Anterior cingulate cortex (tissue), 58 donors: ENCODE results near the gene DMTF1.

Source experiments
- DNase-seq, 58 donors: peaks; one replicate each; lab custom pipeline; 2025; lab: John Stamatoyannopoulos, UW

The DMTF1 gene

DNA sequence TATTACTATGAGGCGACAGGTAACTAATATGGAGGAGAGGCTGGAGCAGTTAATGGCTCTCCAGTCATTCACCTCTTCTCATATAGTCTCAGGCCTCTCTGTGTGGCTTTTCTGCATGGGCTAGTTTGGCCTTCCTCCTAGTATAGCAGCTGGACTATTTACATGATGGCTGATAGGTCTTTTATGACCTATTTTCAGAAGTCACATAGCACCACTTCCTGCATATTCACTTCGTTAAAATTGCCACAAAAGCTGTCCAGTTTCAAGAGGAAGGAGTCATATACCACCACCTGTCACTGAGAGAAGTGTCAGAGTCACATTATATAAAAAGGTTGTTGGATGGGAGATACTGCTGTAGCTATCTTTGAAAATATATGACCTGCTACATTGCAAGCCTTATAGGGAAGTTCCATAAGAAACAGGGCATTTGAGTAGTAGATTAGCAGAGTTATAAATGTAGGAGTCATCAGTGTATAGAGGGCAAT is 8.0 kb upstream of the DMTF1 start:
- no peak for DNase-seq

GRCh38 chr7:87146740-87147386 is 5.4 kb upstream of the DMTF1 start:
- peak in 1 of 58 donors; percentile 0 for DNase-seq

- no peak for DNase-seq
Measured at GRCh38 chr7:87147500-87147899, 4.8 kb upstream of the DMTF1 start.

- peak in 1 of 58 donors; percentile 40 for DNase-seq
Measured at GRCh38 chr7:87148332-87148955, 3.8 kb upstream of the DMTF1 start.

- no peak for DNase-seq
Measured at GRCh38 chr7:87151002-87151728, 1.1 kb upstream of the DMTF1 start.

- DNase-seq, result no peak
Measured at GRCh38 chr7:87151729-87152111, 533 bp upstream of the DMTF1 start.

GRCh38 chr7:87152897-87153641 is 816 bp downstream of the DMTF1 start:
- DNase-seq, result peak in 30 of 58 donors; percentile 4 to 54 (median 28)

DNA sequence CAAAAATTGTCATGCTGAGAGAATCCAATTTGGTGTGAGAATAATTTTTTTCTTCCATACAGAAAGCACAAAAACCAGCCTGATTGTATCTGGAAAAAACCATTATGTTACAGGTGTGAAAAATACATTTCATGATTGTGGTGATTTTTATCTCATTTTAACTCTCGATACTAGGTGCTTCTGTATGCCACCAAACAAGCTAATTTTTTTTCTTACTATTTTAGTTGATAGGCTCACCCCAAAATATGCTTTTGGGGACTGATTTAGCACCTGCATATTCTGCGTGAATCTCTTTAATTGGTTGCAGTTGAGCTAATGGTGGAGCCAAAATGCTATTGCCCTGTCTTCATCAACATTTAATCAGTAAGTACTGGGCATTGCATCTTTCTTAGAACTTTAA is 1.9 kb downstream of the DMTF1 start:
- no peak for DNase-seq

GRCh38 chr7:87154569-87154968 is 2.3 kb downstream of the DMTF1 start:
- DNase-seq, result no peak

DNA sequence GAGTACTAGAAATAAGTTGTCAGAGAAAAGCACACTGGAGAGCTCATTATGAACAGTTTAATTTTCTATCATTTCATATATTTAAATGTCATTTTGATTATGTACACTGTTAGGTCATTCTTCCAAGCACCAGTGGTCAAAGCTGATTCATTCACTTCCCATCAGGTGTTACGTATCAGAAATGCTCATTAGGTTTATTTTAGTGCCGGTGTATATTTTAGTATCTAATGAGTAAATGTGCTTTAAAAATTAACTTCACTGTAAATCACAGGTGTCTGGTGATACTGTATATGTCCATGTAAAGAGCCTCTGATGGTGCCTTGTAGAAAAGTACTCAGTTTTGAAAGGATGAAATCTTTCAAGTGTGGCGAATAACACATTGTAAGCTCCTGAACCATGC is 3.5 kb downstream of the DMTF1 start:
- DNase-seq, result no peak

GRCh38 chr7:87156709-87157108 is 4.5 kb downstream of the DMTF1 start:
- no peak for DNase-seq

- DNase-seq, result no peak
Measured at GRCh38 chr7:87159538-87159937, 7.3 kb downstream of the DMTF1 start.

- no peak for DNase-seq
Measured at GRCh38 chr7:87164433-87164832, 12.2 kb downstream of the DMTF1 start.

DNA sequence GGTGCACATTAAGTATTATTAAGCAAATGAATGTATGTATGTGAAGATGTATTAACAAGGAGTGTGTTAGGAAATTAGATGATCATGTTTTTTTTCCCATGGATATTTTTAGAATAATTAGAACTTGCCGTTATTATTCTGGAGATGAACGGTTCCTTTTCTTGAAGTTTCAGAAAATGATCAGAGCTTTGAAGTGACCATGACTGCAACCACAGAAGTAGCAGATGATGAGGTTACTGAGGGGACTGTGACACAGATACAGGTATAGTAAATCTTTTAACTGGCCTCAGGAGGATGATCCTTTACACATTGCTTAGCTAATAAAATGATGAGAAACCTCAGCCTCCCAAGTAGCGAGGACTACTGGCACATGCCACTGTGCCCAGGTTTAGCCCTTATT is 18.6 kb downstream of the DMTF1 start:
- no peak for DNase-seq

DNA sequence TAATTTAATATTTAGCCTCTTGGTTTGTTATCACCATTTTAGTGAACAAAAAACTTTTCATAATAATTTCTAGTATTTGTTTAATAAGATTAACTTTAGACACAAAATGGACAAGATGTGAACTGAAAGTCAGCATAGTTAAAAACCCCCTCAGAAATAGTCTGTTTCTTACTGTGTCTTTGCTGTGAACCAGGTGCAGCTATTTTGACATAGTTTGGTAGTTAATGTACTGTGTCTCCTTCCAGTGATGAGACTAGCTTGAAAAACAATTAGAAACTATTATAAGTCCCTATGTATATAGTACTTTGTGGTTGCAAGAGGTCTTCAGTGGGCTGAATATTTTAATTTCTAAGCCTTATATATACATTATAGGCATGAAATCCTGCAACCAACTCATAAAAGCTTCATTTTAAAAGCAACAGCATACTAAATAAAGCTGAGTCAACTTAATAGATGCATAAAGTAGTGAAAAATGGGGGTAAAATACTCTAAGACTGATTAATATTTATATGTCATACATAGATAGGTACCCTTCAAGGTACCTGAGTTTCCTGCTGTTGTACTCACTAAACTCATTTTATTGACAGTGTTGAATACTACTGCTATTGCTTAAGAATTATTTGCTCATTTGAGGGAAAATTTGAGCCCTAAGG is 19.2 kb downstream of the DMTF1 start:
- no peak for DNase-seq

DNA sequence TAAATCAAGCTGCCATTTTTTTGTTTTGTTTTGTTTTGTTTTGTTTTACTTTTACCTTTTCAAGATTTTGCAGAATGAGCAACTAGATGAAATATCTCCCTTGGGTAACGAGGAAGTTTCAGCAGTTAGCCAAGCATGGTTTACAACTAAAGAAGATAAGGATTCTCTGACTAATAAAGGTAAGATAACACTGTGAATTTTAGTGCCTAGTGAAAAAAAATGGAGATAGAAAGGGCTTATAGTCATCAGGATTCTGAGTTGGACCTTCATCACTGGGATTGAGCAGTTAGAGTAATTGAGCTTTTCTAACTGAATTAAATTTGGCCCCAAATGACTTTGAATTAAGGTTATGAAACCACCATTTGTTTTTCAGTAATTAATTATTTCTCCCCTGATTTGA is 21.2 kb downstream of the DMTF1 start:
- no peak for DNase-seq

GRCh38 chr7:87178320-87178719 is 26.1 kb downstream of the DMTF1 start:
- no peak for DNase-seq

GRCh38 chr7:87179180-87179579 is 26.9 kb downstream of the DMTF1 start:
- DNase-seq, result no peak

GRCh38 chr7:87187120-87187519 is 34.9 kb downstream of the DMTF1 start:
- no peak for DNase-seq

- no peak for DNase-seq
Measured at GRCh38 chr7:87188930-87189329, 36.7 kb downstream of the DMTF1 start.
